MM.1S (cell line): Measurements from ENCODE around the gene UCP3.

Source experiments
- CTCF ChIP-seq: fragments of 300-600 bp; sonication (generic); IDR thresholded peaks from 2 replicates; pipeline ENCODE4 v1.5.1; 2016; ENCODE audit warnings: antibody characterized with exemption, low read length, mixed read lengths
- EZH2 ChIP-seq: fragments of 300-600 bp; sonication (generic); optimal IDR thresholded peaks from 2 replicates; pipeline ENCODE3; 2017; ENCODE audit warnings: low read depth, mild to moderate bottlenecking, antibody characterized with exemption, low read length, mixed read lengths

DNA sequence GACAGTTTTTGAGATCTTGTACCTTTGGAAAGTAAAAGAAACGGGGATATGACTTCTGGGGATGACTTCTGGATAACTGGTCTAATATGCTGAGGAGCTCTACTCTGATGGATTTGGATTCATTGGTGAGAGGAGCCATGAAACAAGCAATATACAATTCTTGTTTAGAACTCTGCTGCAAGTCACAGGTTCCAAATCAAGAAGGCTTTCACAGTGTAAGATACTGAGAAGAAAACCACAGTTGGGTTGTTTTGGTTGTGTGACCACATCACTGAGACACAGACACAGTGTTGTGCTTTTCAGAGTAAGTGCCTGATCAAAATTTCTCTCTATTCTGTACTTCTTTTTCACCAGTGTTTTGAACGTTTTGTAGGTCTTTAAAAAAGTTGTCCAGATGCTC is 13.2 kb downstream of the UCP3 start:
- TF ChIP-seq CTCF: no peak
- no peak for TF ChIP-seq EZH2
